Measurements from ENCODE around the gene ATP7B.

DNA sequence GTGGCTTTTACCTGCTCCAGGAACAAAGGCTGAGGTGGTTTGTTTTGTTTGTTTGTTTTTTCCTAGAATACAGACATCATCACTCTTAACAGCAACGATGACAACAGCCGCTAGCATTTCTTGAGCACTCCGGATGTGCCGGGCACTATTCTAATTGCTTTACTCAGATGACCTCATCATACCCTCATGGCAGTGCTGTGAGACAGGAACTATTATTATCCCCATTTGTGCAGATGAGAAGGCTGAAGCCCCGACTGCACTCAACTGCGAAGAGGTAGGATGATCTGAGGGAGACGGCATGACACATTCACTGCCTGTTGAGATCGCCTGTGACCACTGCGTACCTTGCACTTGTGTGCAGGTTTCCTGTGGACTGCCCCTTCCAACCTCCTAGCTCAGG lies 83.0 kb downstream of the ATP7B start:
- TF ChIP-seq, protein P1, sequence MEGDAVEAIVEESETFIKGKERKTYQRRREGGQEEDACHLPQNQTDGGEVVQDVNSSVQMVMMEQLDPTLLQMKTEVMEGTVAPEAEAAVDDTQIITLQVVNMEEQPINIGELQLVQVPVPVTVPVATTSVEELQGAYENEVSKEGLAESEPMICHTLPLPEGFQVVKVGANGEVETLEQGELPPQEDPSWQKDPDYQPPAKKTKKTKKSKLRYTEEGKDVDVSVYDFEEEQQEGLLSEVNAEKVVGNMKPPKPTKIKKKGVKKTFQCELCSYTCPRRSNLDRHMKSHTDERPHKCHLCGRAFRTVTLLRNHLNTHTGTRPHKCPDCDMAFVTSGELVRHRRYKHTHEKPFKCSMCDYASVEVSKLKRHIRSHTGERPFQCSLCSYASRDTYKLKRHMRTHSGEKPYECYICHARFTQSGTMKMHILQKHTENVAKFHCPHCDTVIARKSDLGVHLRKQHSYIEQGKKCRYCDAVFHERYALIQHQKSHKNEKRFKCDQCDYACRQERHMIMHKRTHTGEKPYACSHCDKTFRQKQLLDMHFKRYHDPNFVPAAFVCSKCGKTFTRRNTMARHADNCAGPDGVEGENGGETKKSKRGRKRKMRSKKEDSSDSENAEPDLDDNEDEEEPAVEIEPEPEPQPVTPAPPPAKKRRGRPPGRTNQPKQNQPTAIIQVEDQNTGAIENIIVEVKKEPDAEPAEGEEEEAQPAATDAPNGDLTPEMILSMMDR (IDR thresholded peaks at IDR 0.05) = no peak
- TF ChIP-seq ZFX (IDR thresholded peaks at IDR 0.05; ENCODE audit: borderline replicate concordance) = no peak
